NK-92 treated with Interleukin-12 subunit alpha and Interleukin-12 subunit beta, amount 100 ng/mL, for 24 hours (cell line): ENCODE results near the gene EGLN2.
"Not testable (repeated sequence)": the region's sequence is repeated elsewhere in the genome, so short reads cannot be mapped to it uniquely, and the experiment has no call there.

Experiments
- DNase-seq: peaks from one replicate; lab custom pipeline; 2025; lab: John Stamatoyannopoulos, UW

EGLN2 gene

DNA sequence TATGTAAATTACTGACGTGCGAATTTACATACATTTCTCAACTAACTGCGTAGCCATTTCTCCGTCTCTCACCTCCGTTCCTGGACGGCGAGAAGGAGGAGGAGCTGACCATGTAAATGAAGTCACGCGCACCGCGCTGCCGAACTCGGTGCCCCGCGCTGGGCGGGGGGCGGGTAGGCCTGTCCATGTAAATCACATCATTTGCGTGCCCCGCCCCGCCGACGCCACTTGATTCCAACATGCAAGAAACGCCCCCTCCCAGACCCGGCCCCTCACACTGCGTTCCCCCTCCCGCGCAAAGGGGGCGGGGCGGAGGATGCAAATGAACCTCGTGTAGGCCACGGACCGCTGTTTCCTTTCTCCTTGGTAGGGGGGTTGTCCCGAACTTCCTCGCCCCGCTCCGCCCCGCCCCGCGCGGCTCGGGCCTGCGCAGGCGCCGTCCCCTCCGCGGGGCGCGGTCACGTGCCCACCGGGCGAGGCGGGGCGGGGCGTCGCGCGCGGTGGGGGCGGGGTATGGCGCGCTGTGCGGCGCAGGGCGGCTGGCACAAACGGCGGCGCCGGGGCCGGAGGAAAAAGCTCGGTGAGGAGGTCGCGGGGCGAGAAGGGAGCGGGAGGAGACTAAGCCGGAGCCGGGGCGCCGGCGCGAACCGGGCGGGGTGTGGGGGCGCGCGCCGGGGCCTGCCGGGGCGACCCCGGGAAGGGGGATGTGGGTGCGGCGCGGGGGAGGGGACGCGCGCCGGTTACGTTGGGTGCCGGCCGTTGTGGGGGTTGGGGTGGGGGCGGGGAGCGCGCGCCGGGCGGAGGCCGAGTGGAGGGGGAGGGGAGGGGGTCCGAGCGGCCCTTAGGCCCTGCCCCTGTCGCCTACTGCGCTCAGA lies at the start of gene EGLN2:
Gene EGLN2 (plus strand): TSS at position 509 of the 875 bp plus-strand sequence. CDS start 1,382 bp downstream, outside the sequence.
- peak; percentile 100 for DNase-seq

- DNase-seq, result peak; percentile 99
These were observed 48.7 kb upstream of the EGLN2 start, which contains the start of gene ACTMAP for GRCh38 chr19:40750058-40750873. Gene ACTMAP (minus strand): TSS chr19:40750477. CDS start chr19:40749803, 674 bp downstream.

GRCh38 chr19:40750874-40751537 lies 48.0 kb upstream of the EGLN2 start, which contains the start of gene SNRPA:
Gene SNRPA (plus strand): TSS chr19:40751203. CDS start chr19:40751409, 206 bp downstream.
- DNase-seq, result peak; percentile 93

DNA sequence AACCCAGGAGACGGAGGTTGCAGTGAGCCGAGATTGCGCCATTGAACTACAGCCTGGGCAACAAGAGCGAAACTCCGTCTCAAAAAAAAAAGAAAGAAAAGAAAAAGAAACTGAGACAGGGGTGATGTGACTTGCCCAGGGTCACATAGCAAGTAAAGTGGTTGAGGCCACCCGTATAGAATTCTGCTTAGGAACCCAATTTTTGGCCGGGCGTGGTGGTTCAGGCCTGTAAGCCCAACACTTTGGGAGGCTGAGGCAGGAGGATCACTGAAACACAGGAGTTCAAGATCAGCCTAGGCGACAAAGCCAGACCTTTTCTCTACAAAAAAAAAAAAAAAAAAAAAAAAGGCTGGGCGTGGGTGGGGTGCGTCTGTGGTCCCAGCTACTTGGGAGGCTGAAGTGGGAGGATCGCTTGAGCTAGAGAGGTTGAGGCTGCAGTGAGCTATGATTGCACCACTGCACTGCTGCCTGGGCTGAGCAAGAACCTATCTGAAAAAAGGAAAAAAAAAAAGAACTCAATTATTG lies 46.7 kb upstream of the EGLN2 start:
- no peak for DNase-seq

- peak; percentile 19 for DNase-seq
These were observed 44.3 kb upstream of the EGLN2 start for GRCh38 chr19:40754611-40755247.

GRCh38 chr19:40755248-40755624 lies 43.8 kb upstream of the EGLN2 start:
- DNase-seq, result no peak

- no peak for DNase-seq
These were observed 43.2 kb upstream of the EGLN2 start for GRCh38 chr19:40755791-40756190.

DNA sequence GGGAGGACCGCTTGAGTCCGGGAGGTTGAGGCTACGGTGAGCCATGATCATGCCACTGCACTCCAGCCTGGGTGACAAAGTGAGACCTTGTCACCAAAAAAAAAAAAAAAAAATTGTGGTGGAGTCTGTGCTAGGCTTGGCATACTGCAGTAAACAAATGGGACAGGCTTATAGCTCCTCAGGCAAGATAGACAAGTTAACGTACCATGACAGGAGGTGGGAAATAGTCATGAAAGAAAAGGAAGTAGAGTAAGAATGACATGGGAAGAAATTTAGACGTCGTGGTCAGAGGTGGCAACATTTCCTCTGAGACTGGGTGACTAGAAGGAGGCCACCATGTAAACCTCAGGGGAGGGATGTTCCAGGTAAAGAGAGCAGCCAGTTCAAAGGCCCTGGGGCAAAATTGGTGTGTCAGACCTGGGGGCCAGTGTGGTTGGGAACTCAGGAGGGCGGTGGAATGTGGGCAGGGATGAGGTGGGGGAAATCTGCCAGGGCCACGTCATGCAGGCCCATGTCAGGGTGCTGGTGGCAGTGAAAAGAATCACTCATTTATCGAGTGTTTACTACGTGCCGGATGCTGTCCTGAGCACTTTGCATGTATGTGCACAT lies 42.4 kb upstream of the EGLN2 start:
- no peak for DNase-seq

- no peak for DNase-seq
These were observed 40.5 kb upstream of the EGLN2 start for GRCh38 chr19:40758491-40758890.

DNA sequence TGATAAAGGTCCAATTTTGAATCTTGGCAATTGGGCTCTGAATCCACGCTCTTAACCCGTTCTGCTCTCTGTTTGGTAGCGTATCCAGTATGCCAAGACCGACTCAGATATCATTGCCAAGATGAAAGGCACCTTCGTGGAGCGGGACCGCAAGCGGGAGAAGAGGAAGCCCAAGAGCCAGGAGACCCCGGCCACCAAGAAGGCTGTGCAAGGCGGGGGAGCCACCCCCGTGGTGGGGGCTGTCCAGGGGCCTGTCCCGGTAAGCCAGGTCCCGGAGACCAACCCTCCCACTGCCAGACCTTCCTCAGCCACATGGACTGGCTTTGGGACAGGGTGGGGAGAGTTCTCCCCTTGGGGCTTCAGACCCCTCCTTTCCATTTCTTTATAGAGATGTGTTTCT lies 39.6 kb upstream of the EGLN2 start:
- DNase-seq, result no peak

GRCh38 chr19:40762754-40763470 lies 36.1 kb upstream of the EGLN2 start:
- DNase-seq, result no peak

- DNase-seq, result no peak
These were observed 35.5 kb upstream of the EGLN2 start for GRCh38 chr19:40763526-40763925.

DNA sequence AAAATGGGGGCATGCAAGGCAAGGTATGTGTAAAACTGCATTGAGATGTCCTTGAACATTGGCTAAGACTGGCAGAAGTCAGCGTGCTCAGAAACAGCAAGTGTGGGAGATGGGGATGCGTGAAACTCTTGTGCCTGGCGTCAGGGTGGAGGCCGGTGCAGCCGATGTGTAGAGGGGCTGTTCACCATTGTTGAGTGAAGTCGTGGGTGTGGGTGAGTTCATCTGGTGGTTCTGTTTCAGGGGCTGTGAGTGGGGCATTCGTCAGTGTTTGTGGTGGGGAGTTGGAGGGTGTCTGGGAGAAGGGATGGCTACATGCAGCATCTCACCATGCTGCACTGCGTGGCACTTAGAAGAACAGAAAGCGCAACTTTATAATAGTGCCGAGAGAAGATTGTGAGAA lies 35.0 kb upstream of the EGLN2 start:
- no peak for DNase-seq

DNA sequence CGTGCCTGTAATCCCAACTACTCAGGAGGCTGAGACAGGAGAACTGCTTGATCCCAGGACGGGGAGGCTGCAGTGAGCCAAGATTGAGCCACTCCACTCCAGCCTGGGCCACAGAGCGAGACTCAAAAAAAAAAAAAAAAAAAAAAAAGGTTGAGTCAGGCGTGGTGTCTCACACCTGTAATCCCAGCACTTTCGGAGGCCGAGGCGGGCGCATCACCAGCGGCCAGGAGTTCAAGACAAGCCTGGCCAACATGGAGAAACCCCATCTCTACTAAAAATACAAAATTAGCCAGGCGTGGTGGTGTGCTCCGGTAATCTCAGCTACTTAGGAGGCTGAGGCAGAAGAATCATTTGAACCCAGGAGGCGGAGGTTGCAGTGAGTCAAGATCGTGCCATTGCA lies 32.6 kb upstream of the EGLN2 start:
- not testable (repeated sequence) for DNase-seq

- no peak for DNase-seq
These were observed 30.1 kb upstream of the EGLN2 start for GRCh38 chr19:40768869-40769268.

DNA sequence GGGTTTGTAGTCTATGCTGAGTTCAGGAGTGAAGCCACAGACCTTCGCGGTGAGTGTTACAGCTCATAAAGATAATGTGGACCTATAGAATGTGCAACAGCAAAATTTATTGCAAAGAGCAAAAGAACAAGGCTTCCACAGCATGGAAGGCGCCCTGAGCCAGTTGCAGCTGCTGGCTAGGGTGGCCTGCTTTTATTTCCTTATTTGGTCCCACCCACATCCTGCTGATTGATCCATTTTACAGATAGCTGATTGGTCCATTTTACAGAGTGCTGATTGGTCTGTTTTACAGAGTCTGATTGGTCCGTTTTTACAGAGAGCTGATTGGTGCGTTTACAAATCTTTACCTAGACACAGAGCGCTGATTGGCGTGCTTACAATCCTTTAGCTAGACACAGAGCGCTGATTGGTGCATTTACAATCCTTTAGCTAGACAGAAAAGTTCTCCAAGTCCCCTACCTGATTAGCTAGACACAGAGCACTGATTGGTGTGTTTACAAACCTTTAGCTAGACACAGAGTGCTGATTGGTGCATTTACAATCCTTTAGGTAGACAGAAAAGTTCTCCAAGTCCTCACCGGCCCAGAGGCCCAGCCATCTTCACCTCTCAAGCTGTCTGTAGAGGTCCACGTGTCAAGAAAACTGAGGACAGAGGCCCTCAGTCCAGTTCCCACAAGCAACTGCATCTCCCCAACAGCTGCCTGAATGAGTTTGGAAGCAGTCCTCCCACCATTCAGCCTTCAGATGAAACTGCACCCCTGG lies 27.7 kb upstream of the EGLN2 start:
- DNase-seq, result not testable (repeated sequence)

- DNase-seq, result no peak
These were observed 23.9 kb upstream of the EGLN2 start, which contains the start of gene MIA for GRCh38 chr19:40774916-40775631. Gene MIA (plus strand): TSS chr19:40775521. CDS start chr19:40775543, 22 bp downstream.

DNA sequence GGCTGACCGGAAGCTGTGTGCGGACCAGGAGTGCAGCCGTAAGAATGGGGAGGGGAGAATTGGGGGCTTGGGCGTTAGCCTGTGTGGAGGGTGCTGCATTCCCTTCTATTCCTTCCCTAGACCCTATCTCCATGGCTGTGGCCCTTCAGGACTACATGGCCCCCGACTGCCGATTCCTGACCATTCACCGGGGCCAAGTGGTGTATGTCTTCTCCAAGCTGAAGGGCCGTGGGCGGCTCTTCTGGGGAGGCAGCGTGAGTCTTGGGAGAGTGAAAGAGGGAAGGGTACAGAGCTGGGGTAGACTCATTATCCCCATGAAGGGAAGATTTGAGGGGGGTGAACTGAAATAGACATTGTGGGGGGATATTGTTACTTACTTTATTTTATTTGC lies 23.4 kb upstream of the EGLN2 start:
- DNase-seq, result no peak

DNA sequence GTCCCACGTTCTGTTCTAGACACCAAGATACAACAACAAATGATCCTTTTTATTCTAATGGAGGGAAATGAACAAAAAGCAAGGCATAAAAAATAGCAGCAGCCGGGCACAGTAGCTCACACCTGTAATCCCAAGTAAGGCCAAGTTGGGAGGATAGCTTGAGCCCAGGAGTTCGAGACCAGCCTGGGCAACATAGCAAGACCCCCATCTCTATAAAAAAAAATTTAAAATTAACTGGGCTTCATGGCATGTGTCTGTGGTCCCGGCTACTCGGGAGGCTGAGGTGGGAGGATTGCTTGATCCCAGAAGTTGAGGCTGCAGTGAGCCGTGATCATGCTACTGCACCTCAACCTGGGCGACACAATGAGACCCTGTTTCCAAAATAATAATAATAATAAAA lies 22.6 kb upstream of the EGLN2 start:
- no peak for DNase-seq
